GM18951 (cell line): ENCODE data around the gene ZNF619.

Experiments used
- POLR2A ChIP-seq: IDR thresholded peaks from 4 replicates; pipeline ENCODE4 v1.6.1; 2011; ENCODE audit warnings: mild to moderate bottlenecking; ENCODE audit not compliant: insufficient read length, insufficient read depth; ENCODE audit errors: extremely low read depth
- in situ Hi-C: fragments of 300-500 bp; cut with MboI; formaldehyde crosslinking; loops from one replicate; pipeline ENCODE4 v1.12.0; 2022; ENCODE audit warnings: low sequenced_read_pairs, mixed read lengths, inconsistent platforms; ENCODE audit not compliant: unreplicated experiment

The ZNF619 gene

GRCh38 chr3:40528426-40528825 lies 51.5 kb downstream of the ZNF619 start:
- in situ Hi-C loops = no loop called here
- no peak for TF ChIP-seq POLR2A

- in situ Hi-C loops = no loop called here
- TF ChIP-seq POLR2A = no peak
Measured at GRCh38 chr3:40532252-40532651, 55.3 kb downstream of the ZNF619 start.

GRCh38 chr3:40534283-40534682 lies 57.4 kb downstream of the ZNF619 start:
- in situ Hi-C loops = no loop called here
- TF ChIP-seq POLR2A = no peak
